Mammary epithelial cell (primary cell): ENCODE data around the gene SEC16B.

ENCODE experiments used
- CTCF ChIP-seq, 2 donors: IDR thresholded peaks in 1 of 2; conservative IDR thresholded peaks in 1 of 2; 2 replicates each; pipeline ENCODE4 v1.5.1; 2011 to 2012; ENCODE audit warnings: inconsistent platforms in 2 of 2, low read length in 2 of 2, mild to moderate bottlenecking in 2 of 2, control low read depth in 1 of 2, low read depth in 1 of 2; ENCODE audit not compliant: insufficient read depth in 1 of 2; ENCODE audit errors: extremely low read depth in 1 of 2
- EZH2 ChIP-seq: IDR thresholded peaks from 2 replicates; pipeline ENCODE4 v1.6.1; 2012; ENCODE audit warnings: low read length, inconsistent platforms, borderline replicate concordance

GRCh38 chr1:177947623-177948022 is 22.2 kb downstream of the SEC16B start:
- TF ChIP-seq CTCF (conservative IDR thresholded peaks at IDR 0.05 in 1 of 2, IDR thresholded peaks at IDR 0.05 in 1 of 2; ENCODE audit: extremely low read depth in 1 of 2, insufficient read depth in 1 of 2, low read depth in 1 of 2, low read length in 2 of 2) (no peak), EZH2 (no peak)
